ENCODE measurements around the gene BCAR3. TPM values are rescaled to one million over a fixed set of nuclear protein-coding genes. Genes with fewer than 3 reads are reported as not detected.
"Not testable (repeated sequence)": the region's sequence is repeated elsewhere in the genome, so short reads cannot be mapped to it uniquely, and the experiment has no call there.

The BCAR3 gene
- total RNA-seq, 2 donors from 2014 or later: 22.9 to 52.8 TPM

- no peak overlapping the region for H3K4me3 ChIP-seq
- H3K4me1 ChIP-seq (replicated peaks): peaks cover 7% of the 10 kb centered on the region
- TF ChIP-seq, protein P1, sequence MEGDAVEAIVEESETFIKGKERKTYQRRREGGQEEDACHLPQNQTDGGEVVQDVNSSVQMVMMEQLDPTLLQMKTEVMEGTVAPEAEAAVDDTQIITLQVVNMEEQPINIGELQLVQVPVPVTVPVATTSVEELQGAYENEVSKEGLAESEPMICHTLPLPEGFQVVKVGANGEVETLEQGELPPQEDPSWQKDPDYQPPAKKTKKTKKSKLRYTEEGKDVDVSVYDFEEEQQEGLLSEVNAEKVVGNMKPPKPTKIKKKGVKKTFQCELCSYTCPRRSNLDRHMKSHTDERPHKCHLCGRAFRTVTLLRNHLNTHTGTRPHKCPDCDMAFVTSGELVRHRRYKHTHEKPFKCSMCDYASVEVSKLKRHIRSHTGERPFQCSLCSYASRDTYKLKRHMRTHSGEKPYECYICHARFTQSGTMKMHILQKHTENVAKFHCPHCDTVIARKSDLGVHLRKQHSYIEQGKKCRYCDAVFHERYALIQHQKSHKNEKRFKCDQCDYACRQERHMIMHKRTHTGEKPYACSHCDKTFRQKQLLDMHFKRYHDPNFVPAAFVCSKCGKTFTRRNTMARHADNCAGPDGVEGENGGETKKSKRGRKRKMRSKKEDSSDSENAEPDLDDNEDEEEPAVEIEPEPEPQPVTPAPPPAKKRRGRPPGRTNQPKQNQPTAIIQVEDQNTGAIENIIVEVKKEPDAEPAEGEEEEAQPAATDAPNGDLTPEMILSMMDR (IDR thresholded peaks at IDR 0.05): no peak
- TF ChIP-seq POLR2AphosphoS5 (IDR thresholded peaks at IDR 0.05) (no peak), POLR2A (IDR thresholded peaks at IDR 0.05) (no peak)
- no peaks in the 10 kb centered on the region for H3K36me3 ChIP-seq
- intact Hi-C loops (cut with DNase I): no loop called here
- no peak for DNase-seq (ENCODE audit: low spot score)
- peak overlapping the region; percentile 20 to 53 for H3K27ac ChIP-seq
- 64% methylated on average over 6 of the region's 6 CpGs for WGBS
- no peaks in the 10 kb centered on the region for H3K9me3 ChIP-seq
- H3K27me3 ChIP-seq (replicated peaks; ENCODE audit: insufficient read depth): no peaks in the 10 kb centered on the region
Observed at GRCh38 chr1:93592551-93592949, 89.1 kb downstream of the BCAR3 start.

DNA sequence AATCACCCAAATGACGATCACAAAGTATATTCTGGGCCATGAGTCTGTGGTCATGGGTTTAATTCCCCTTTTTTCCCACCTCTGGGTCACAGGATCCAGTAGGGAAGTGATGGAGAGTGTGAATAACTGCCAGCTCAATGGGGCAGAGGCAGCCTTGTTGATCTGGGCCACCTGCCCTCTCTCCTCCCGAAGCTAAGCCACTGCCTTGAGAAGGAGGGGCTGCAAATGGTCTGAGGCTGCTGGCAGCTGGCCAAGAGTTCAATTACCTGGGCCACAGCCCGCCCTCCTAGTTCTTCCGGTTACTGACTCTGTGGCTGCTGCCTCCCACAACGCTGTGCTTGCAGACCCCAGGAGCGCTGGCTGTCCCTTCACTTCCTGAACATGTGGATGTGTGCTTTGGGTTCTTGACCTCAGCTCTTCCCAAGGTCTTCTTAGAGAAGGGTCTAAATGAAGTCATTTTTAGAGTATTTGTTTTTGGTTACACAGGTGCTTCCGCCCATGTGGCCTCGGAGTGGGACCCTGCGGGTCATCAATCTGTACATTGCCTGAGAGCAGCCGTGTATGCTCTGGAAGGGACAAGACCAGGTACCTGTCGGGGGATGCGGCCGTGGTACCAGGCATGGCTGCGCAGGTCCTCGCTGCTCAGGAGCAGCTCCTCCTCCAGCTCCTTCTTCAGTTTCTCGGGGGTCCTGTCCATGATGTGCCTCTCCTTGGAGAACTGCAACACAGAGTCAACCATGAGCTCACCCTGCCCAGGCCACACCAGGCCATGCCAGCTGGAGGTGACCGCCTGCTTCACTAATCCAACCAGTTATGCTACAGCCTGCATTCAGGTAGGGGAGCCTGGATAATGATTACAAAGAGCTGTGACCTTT lies 89.7 kb downstream of the BCAR3 start:
- Histone ChIP-seq H3K27me3 (replicated peaks; ENCODE audit: insufficient read depth) (no peaks in the 10 kb centered on the region), H3K9me3 (no peaks in the 10 kb centered on the region), H3K36me3 (no peaks in the 10 kb centered on the region), H3K4me3 (no peak overlapping the region), H3K4me1 (replicated peaks) (peaks cover 7% of the 10 kb centered on the region), H3K27ac (peak overlapping the region; percentile 20 to 53)
- DNase-seq (ENCODE audit: low spot score): peak; percentile 42
- intact Hi-C loops (cut with DNase I): no loop called here
- 62% methylated on average over 17 of the region's 17 CpGs for WGBS
- TF ChIP-seq POLR2A (IDR thresholded peaks at IDR 0.05) (no peak), POLR2AphosphoS5 (IDR thresholded peaks at IDR 0.05) (no peak)
- TF ChIP-seq, protein P1 (IDR thresholded peaks at IDR 0.05): no peak

DNA sequence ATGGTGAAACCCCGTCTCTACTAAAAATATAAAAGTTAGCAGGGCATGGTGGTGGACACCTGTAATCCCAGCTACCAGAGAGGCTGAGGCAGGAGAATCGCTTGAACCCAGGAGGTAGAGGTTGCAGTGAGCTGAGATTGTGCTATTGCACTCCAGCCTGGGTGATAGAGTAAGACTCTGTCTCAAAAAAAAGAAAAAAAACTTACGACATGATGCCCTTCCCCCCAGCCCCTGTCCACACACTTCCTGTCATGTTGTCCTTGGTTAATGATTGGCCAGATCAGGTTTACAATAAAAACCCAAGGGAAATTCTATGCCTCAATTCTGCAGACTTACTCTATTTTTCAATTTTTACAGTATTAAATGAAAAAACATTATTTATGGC lies 90.4 kb downstream of the BCAR3 start:
- not testable (repeated sequence) for H3K4me1 ChIP-seq (replicated peaks); DNase-seq (ENCODE audit: low spot score); H3K27ac ChIP-seq

GRCh38 chr1:93588955-93589354 lies 92.7 kb downstream of the BCAR3 start:
- intact Hi-C loops (cut with DNase I): no loop called here
- H3K27ac ChIP-seq: no peak overlapping the region
- no peaks in the 10 kb centered on the region for H3K9me3 ChIP-seq

More for the DNA sequence above, 90.4 kb downstream of the BCAR3 start:
- H3K4me3 ChIP-seq; H3K36me3 ChIP-seq; H3K9me3 ChIP-seq; intact Hi-C loops (cut with DNase I); H3K27me3 ChIP-seq (replicated peaks; ENCODE audit: insufficient read depth): not testable (repeated sequence)
- 76% methylated on average over 3 of the region's 3 CpGs for WGBS

DNA sequence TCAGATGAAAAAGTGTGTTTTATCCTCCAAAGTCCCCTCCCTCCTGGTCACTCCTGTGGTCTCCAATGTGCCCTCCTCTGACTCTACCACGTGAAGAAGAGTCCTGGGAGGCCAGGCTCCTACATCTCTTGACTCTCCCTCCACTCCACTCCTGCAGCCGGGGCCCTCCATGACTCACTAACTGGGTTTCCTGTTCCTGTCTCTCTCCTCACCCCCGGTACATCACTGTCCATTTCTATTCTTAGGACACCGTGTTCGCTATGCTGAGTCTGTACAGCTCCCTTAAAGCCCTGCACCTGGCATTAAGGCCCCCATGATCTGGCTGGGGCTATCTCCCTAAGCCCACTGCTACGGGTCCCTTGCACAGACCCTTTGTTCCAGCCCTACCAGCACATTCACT lies 93.4 kb downstream of the BCAR3 start:
- 87% methylated on average over 6 of the region's 6 CpGs for WGBS
- Histone ChIP-seq H3K27me3 (replicated peaks; ENCODE audit: insufficient read depth) (no peaks in the 10 kb centered on the region), H3K4me1 (replicated peaks) (peaks cover 6% of the 10 kb centered on the region), H3K9me3 (no peaks in the 10 kb centered on the region), H3K27ac (no peak overlapping the region), H3K36me3 (no peaks in the 10 kb centered on the region), H3K4me3 (no peak overlapping the region)
- TF ChIP-seq POLR2AphosphoS5 (IDR thresholded peaks at IDR 0.05): no peak
- no peak for TF ChIP-seq POLR2A (IDR thresholded peaks at IDR 0.05)
- TF ChIP-seq, protein P1 (IDR thresholded peaks at IDR 0.05): no peak
- no peak for DNase-seq (ENCODE audit: low spot score)
- intact Hi-C loops (cut with DNase I): no loop called here

More at GRCh38 chr1:93588955-93589354, 92.7 kb downstream of the BCAR3 start:
- H3K36me3 ChIP-seq: no peaks in the 10 kb centered on the region
- H3K4me1 ChIP-seq (replicated peaks): peaks cover 8% of the 10 kb centered on the region
- no peak for DNase-seq (ENCODE audit: low spot score)
- 97% methylated on average over 14 of the region's 20 CpGs for WGBS
- no peaks in the 10 kb centered on the region for H3K27me3 ChIP-seq (replicated peaks; ENCODE audit: insufficient read depth)
- no peak overlapping the region for H3K4me3 ChIP-seq
- TF ChIP-seq POLR2AphosphoS5 (IDR thresholded peaks at IDR 0.05) (no peak), POLR2A (IDR thresholded peaks at IDR 0.05) (no peak)
- TF ChIP-seq, protein P1 (IDR thresholded peaks at IDR 0.05): no peak

Measured in prostate gland (tissue), 2 donors.